ENCODE data around the gene C13orf46. TPM values are rescaled to one million over a fixed set of nuclear protein-coding genes. Genes with fewer than 3 reads are reported as not detected.

Gene C13orf46
- total RNA-seq, 1 experiment from 2014 or later, result not detected

DNA sequence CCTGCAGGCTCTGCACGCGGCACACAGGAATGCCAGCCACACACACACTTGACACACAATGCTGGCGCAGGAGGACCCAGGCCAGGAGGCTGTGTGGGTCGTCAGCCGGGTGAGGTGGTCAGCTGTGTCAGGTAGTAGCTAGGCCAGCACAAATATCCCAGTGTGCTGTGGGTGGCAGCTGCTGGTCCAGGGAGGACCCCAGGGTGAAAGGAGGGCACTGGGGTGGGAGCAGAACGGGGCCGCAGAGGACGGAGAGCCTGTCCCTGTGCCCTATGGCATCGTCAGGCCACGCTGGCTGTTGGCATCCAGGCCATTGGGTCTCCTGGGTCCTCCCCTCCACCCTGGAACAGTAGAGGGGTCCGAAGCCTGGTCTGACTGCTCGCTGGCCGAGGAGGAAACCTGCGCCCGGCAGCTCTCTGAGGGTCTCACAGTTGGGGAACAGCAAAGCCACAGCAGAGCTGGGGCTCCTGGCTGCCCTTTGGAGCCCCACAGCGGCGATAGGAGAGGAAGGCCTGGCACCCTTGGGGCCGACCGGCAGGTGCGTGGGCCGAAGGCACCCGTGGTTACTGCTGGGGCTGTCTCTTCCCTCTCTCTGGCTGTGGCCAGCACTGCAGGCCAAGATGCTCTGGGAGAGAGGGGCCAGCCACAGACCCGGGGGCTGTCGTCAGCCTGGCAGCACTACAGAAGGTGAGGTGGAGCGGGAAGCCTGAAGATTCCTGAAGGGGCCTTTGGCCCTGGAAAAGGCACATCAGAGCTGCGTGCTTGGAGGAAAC is 27.3 kb downstream of the C13orf46 start:
- intact Hi-C loops (cut with micrococcal nuclease; ENCODE audit: unreplicated experiment), result loop anchor here (2.0 kb wide), 1 partner anchor 130 kb away; no protein-coding TSS in a partner anchor

DNA sequence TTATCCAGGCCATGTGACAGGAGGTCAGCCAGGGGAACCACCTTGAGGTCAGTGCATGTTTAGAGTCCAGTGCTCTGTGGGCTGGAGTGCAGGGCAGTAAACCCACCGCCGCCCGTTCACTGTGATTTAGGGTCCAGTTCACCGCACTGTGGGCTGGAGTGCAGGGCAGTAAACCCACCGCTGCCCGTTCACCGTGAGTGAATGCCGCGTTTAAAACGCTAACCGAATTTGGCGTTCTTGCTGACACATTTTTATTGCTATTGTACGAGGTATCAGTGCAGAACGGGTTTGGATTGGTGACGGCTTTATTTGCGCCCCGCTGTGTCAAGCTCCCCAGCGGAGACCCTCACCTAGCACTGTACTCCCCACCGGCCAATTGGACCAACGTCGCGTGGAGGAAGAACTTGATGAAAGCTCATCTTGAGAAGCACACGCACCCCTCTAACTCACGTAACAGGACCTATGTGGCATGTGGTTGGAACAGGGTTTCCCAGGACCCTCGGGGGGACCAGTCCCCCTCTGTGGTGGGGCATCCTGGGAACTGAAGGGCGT is 27.9 kb downstream of the C13orf46 start:
- no TSS peak for BruUV-seq (replicated peaks)
- POLR2A ChIA-PET, result no interaction called here
- H3K36me3 Mint-ChIP-seq (ENCODE audit: insufficient read depth, unreplicated experiment), result no peaks in the 10 kb centered on the region
- TF ChIP-seq, protein P1, sequence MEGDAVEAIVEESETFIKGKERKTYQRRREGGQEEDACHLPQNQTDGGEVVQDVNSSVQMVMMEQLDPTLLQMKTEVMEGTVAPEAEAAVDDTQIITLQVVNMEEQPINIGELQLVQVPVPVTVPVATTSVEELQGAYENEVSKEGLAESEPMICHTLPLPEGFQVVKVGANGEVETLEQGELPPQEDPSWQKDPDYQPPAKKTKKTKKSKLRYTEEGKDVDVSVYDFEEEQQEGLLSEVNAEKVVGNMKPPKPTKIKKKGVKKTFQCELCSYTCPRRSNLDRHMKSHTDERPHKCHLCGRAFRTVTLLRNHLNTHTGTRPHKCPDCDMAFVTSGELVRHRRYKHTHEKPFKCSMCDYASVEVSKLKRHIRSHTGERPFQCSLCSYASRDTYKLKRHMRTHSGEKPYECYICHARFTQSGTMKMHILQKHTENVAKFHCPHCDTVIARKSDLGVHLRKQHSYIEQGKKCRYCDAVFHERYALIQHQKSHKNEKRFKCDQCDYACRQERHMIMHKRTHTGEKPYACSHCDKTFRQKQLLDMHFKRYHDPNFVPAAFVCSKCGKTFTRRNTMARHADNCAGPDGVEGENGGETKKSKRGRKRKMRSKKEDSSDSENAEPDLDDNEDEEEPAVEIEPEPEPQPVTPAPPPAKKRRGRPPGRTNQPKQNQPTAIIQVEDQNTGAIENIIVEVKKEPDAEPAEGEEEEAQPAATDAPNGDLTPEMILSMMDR (IDR thresholded peaks at IDR 0.05; ENCODE audit: insufficient read depth in 1 of 2, low read depth in 1 of 2, low read length in 1 of 2, severe bottlenecking in 1 of 2, unreplicated experiment in 1 of 2), result no peak
- Histone ChIP-seq H3K9me3 (no peaks in the 10 kb centered on the region), H3K4me1 (peaks cover 4% of the 10 kb centered on the region; the same call in 1 of the 2 replicates), H3K4me3 (ENCODE audit: low read depth, low read length) (no peak overlapping the region), H3K27me3 (replicated peaks; ENCODE audit: control insufficient read depth, insufficient read depth, low read length) (no peaks in the 10 kb centered on the region), H3K36me3 (ENCODE audit: control insufficient read depth, insufficient read depth, low read length) (no peaks in the 10 kb centered on the region)
- H3K27ac Mint-ChIP-seq (ENCODE audit: unreplicated experiment), result no peak overlapping the region
- intact Hi-C loops (cut with micrococcal nuclease; ENCODE audit: unreplicated experiment), result loop anchor here (2.0 kb wide), 1 partner anchor 129 kb away; no protein-coding TSS in a partner anchor
- no peaks in the 10 kb centered on the region for H3K4me1 Mint-ChIP-seq (ENCODE audit: low read depth, unreplicated experiment)
- H3K4me3 Mint-ChIP-seq (ENCODE audit: unreplicated experiment), result no peak overlapping the region
- CTCF ChIA-PET, result interaction anchor here (0.6 kb wide), 1 partner anchor 125 kb away, joined by 3 read pairs; no protein-coding TSS in a partner anchor
- DNase-seq, result no peak
- no peaks in the 10 kb centered on the region for H3K9me3 Mint-ChIP-seq (ENCODE audit: unreplicated experiment)
- no peaks in the 10 kb centered on the region for H3K27me3 Mint-ChIP-seq (ENCODE audit: insufficient read depth, unreplicated experiment)

More for the DNA sequence above, 27.3 kb downstream of the C13orf46 start:
- H3K4me1 ChIP-seq, result peaks cover 8% of the 10 kb centered on the region; the same call in 1 of the 2 replicates
- H3K9me3 ChIP-seq, result no peaks in the 10 kb centered on the region
- POLR2A ChIA-PET, result no interaction called here
- no peak overlapping the region for H3K27ac Mint-ChIP-seq (ENCODE audit: unreplicated experiment)
- H3K27me3 ChIP-seq (replicated peaks; ENCODE audit: control insufficient read depth, insufficient read depth, low read length), result no peaks in the 10 kb centered on the region
- TF ChIP-seq, protein P1 (IDR thresholded peaks at IDR 0.05; ENCODE audit: insufficient read depth in 1 of 2, low read depth in 1 of 2, low read length in 1 of 2, severe bottlenecking in 1 of 2, unreplicated experiment in 1 of 2), result no peak
- H3K36me3 Mint-ChIP-seq (ENCODE audit: insufficient read depth, unreplicated experiment), result no peaks in the 10 kb centered on the region
- no peaks in the 10 kb centered on the region for H3K9me3 Mint-ChIP-seq (ENCODE audit: unreplicated experiment)
- no peak overlapping the region for H3K4me3 ChIP-seq (ENCODE audit: low read depth, low read length)
- no peaks in the 10 kb centered on the region for H3K4me1 Mint-ChIP-seq (ENCODE audit: low read depth, unreplicated experiment)
- H3K4me3 Mint-ChIP-seq (ENCODE audit: unreplicated experiment), result no peak overlapping the region
- CTCF ChIA-PET, result interaction anchor here (0.6 to 0.9 kb wide), 2 partner anchors 155 to 225 kb away, joined by 4 to 5 read pairs; no protein-coding TSS in a partner anchor
- no peaks in the 10 kb centered on the region for H3K36me3 ChIP-seq (ENCODE audit: control insufficient read depth, insufficient read depth, low read length)
- BruUV-seq (replicated peaks), result no TSS peak
- H3K27me3 Mint-ChIP-seq (ENCODE audit: insufficient read depth, unreplicated experiment), result no peaks in the 10 kb centered on the region
- DNase-seq, result no peak

- intact Hi-C loops (cut with micrococcal nuclease; ENCODE audit: unreplicated experiment), result no loop called here
- H3K4me1 ChIP-seq, result peaks cover 7% of the 10 kb centered on the region
- ChIA-PET CTCF (no interaction called here), POLR2A (no interaction called here)
- no TSS peak for BruUV-seq (replicated peaks)
- no peaks in the 10 kb centered on the region for H3K4me1 Mint-ChIP-seq (ENCODE audit: low read depth, unreplicated experiment)
- H3K9me3 ChIP-seq, result no peaks in the 10 kb centered on the region
- no peak for DNase-seq
- H3K36me3 ChIP-seq (ENCODE audit: control insufficient read depth, insufficient read depth, low read length), result no peaks in the 10 kb centered on the region
- H3K27ac Mint-ChIP-seq (ENCODE audit: unreplicated experiment), result no peak overlapping the region
- no peaks in the 10 kb centered on the region for H3K36me3 Mint-ChIP-seq (ENCODE audit: insufficient read depth, unreplicated experiment)
- H3K9me3 Mint-ChIP-seq (ENCODE audit: unreplicated experiment), result no peaks in the 10 kb centered on the region
- no peaks in the 10 kb centered on the region for H3K27me3 Mint-ChIP-seq (ENCODE audit: insufficient read depth, unreplicated experiment)
- H3K4me3 Mint-ChIP-seq (ENCODE audit: unreplicated experiment), result no peak overlapping the region
- TF ChIP-seq, protein P1 (IDR thresholded peaks at IDR 0.05; ENCODE audit: insufficient read depth in 1 of 2, low read depth in 1 of 2, low read length in 1 of 2, severe bottlenecking in 1 of 2, unreplicated experiment in 1 of 2), result no peak
- H3K4me3 ChIP-seq (ENCODE audit: low read depth, low read length), result no peak overlapping the region
- H3K27me3 ChIP-seq (replicated peaks; ENCODE audit: control insufficient read depth, insufficient read depth, low read length), result no peaks in the 10 kb centered on the region
Observed at GRCh38 chr13:113943821-113944565, 29.9 kb downstream of the C13orf46 start.
